ENCODE measurements around the gene LRRC19.

- TF ChIP-seq CTCF (IDR thresholded peaks at IDR 0.05) = no peak
- TF ChIP-seq POLR2A (IDR thresholded peaks at IDR 0.05) = no peak
Observed at GRCh38 chr9:26951794-26952193, 53.7 kb downstream of the LRRC19 start.
